ENCODE data around the gene DHRS12.

GRCh38 chr13:51838240-51838846, 34.4 kb upstream of the DHRS12 start:
- TF ChIP-seq HMGXB4 (CRISPR knock-in tag; IDR thresholded peaks at IDR 0.05) (no peak), ESRRA (CRISPR knock-in tag; IDR thresholded peaks at IDR 0.05; ENCODE audit: borderline replicate concordance) (no peak), CTCF (IDR thresholded peaks at IDR 0.05) (no peak), ETV6 (CRISPR knock-in tag; IDR thresholded peaks at IDR 0.05) (no peak), SMAD3 (CRISPR knock-in tag; IDR thresholded peaks at IDR 0.05; ENCODE audit: borderline replicate concordance) (no peak), ZNF512 (CRISPR knock-in tag; IDR thresholded peaks at IDR 0.05; ENCODE audit: borderline replicate concordance) (no peak), ATF6 (CRISPR knock-in tag; IDR thresholded peaks at IDR 0.05) (no peak), ZNF263 (CRISPR knock-in tag; IDR thresholded peaks at IDR 0.05; ENCODE audit: low read depth) (no peak), MAX (CRISPR knock-in tag; IDR thresholded peaks at IDR 0.05) (no peak), KAT7 (CRISPR knock-in tag; IDR thresholded peaks at IDR 0.05; ENCODE audit: borderline replicate concordance) (no peak), ZNF138 (CRISPR knock-in tag; conservative IDR thresholded peaks at IDR 0.05) (no peak)

Measured in WTC11 (cell line).